ENCODE results near the gene MARCKSL1. TPM values are rescaled to one million over a fixed set of nuclear protein-coding genes. Genes with fewer than 3 reads are reported as not detected.

MARCKSL1 gene
- total and polyA plus RNA-seq, 2 of the 8 experiments (the other 6 are each of a cell fraction or from before 2014, with no cell fraction given), result 536 to 558 TPM

- H3K4ac ChIP-seq (replicated peaks; ENCODE audit: insufficient read length, low read depth, low read length), result no peak overlapping the region
- ChIA-PET CTCF (ENCODE audit: partially characterized antibody) (interaction anchor here (1.2 kb wide), 1 partner anchor 52 kb away, joined by 4 read pairs; no protein-coding TSS in a partner anchor), POLR2A (ENCODE audit: partially characterized antibody) (interaction anchor here (1.0 to 4.3 kb wide), 6 partner anchors 10 to 35 kb away, joined by 4 to 17 read pairs (median 8); partner anchors contain the start of gene MARCKSL1)
- H3K23me2 ChIP-seq (ENCODE audit: low read depth, low read length), result no peaks in the 10 kb centered on the region
- no peaks in the 10 kb centered on the region for H3K4me1 ChIP-seq (replicated peaks in 1 of 4; ENCODE audit: control insufficient read depth in 3 of 4, insufficient read depth in 4 of 4, low read length in 3 of 4)
- H3K9me3 ChIP-seq (ENCODE audit: insufficient read depth in 2 of 2, low read depth in 1 of 2, low read length in 1 of 2), result no peaks in the 10 kb centered on the region
- no peak overlapping the region for H2BK20ac ChIP-seq (ENCODE audit: low read length)
- H3K27ac ChIP-seq (ENCODE audit: low read depth, low read length), result no peak overlapping the region
- no peak for TF ChIP-seq FOSL1 (IDR thresholded peaks at IDR 0.05; ENCODE audit: insufficient read depth, low read depth, low read length)
- no peak for TF ChIP-seq SUZ12 (IDR thresholded peaks at IDR 0.05; ENCODE audit: low read length)
- no peak for TF ChIP-seq KDM5A (IDR thresholded peaks at IDR 0.05; ENCODE audit: low read length)
- no peak for TF ChIP-seq CHD2 (IDR thresholded peaks at IDR 0.05; ENCODE audit: low read length)
- no peak for TF ChIP-seq POLR2A (IDR thresholded peaks at IDR 0.05; ENCODE audit: control extremely low read depth in 1 of 2, low read depth in 2 of 2, low read length in 2 of 2)
- TF ChIP-seq HDAC6 (IDR thresholded peaks at IDR 0.05; ENCODE audit: low read depth, low read length), result no peak
- no peak for TF ChIP-seq GTF2F1 (IDR thresholded peaks at IDR 0.05; ENCODE audit: borderline replicate concordance, low read depth, low read length)
- no peak for TF ChIP-seq YY1 (IDR thresholded peaks at IDR 0.05; ENCODE audit: low read depth, low read length)
- H3K79me2 ChIP-seq (ENCODE audit: control insufficient read depth in 1 of 2, insufficient read depth in 2 of 2, low read length in 2 of 2), result no peaks in the 10 kb centered on the region
- H3K18ac ChIP-seq (ENCODE audit: extremely low read depth, low read length), result no peak overlapping the region
- FAIRE-seq (no peak), DNase-seq (ENCODE audit: low read depth in 1 of 2, low spot score in 2 of 2) (no peak)
- no peak overlapping the region for H4K8ac ChIP-seq (ENCODE audit: extremely low read depth, insufficient read depth, low read length)
- H2BK12ac ChIP-seq (ENCODE audit: low read depth, low read length), result no peak overlapping the region
- 89% methylated on average over 7 of the region's 7 CpGs; no CpG with 5 or more reads in 1 of the 2 experiments for WGBS, 2 experiments (ENCODE audit: extremely low coverage in 1 of 2, insufficient coverage in 1 of 2, insufficient read length in 1 of 2, insufficient replicate concordance in 2 of 2, low coverage in 1 of 2, low lambda C conversion rate in 2 of 2, missing lambda C conversion rate in 1 of 2)
- H4K91ac ChIP-seq (replicated peaks; ENCODE audit: insufficient read length, low read length), result no peak overlapping the region
- no peak overlapping the region for H2BK5ac ChIP-seq (ENCODE audit: low read depth, low read length)
- no peak overlapping the region for H2BK15ac ChIP-seq (ENCODE audit: low read length)
- no peak overlapping the region for H3K14ac ChIP-seq (ENCODE audit: insufficient read length)
- no peak overlapping the region for H3K4me2 ChIP-seq (ENCODE audit: insufficient read depth in 1 of 2, low read depth in 2 of 2, low read length in 2 of 2)
- no peak overlapping the region for H2AK5ac ChIP-seq (ENCODE audit: low read depth, low read length)
- no peak overlapping the region for H3K23ac ChIP-seq (ENCODE audit: insufficient read length)
- no peak overlapping the region for H4K5ac ChIP-seq (ENCODE audit: insufficient read length, low read depth, low read length)
- H4K20me1 ChIP-seq (replicated peaks in 1 of 2; ENCODE audit: control insufficient read depth in 1 of 2, insufficient read depth in 2 of 2, low read length in 2 of 2), result peaks cover 2 to 6% of the 10 kb centered on the region in 2 experiments
- H3K4me3 ChIP-seq (ENCODE audit: extremely low read depth in 1 of 4, insufficient read depth in 2 of 4, low read depth in 3 of 4, low read length in 4 of 4), result no peak overlapping the region
- no peaks in the 10 kb centered on the region for H3K27me3 ChIP-seq (replicated peaks in 1 of 4; ENCODE audit: control insufficient read depth in 3 of 4, extremely low read depth in 1 of 4, insufficient read depth in 3 of 4, low read length in 3 of 4)
- peaks cover 6 to 62% (median 35%) of the 10 kb centered on the region in 4 experiments; a peak in 7 of 8 replicates for H3K36me3 ChIP-seq (ENCODE audit: control insufficient read depth in 2 of 4, insufficient read depth in 4 of 4, low read length in 3 of 4)
- no peaks in the 10 kb centered on the region for H3K79me1 ChIP-seq (ENCODE audit: low read depth, low read length)
- H3K56ac ChIP-seq (replicated peaks; ENCODE audit: insufficient read length, low read depth, low read length), result no peak overlapping the region
- no peak overlapping the region for H2AFZ ChIP-seq (ENCODE audit: low read length)
- no peak overlapping the region for H2BK120ac ChIP-seq (replicated peaks; ENCODE audit: low read depth, low read length)
- H3K9ac ChIP-seq (replicated peaks in 1 of 4; ENCODE audit: extremely low read depth in 1 of 4, low read depth in 3 of 4, low read length in 3 of 4), result no peak overlapping the region
These were observed 32.0 kb upstream of the MARCKSL1 start for GRCh38 chr1:32367912-32368635.

Measured in H1 (cell line).